ENCODE data around the gene CEP350. TPM values are rescaled to one million over a fixed set of nuclear protein-coding genes. Genes with fewer than 3 reads are reported as not detected.
"Not testable (repeated sequence)": the region's sequence is repeated elsewhere in the genome, so short reads cannot be mapped to it uniquely, and the experiment has no call there.

The CEP350 gene
- total RNA-seq, 1 experiment from 2014 or later = 41.6 TPM

GRCh38 chr1:179939941-179940340 lies 14.7 kb upstream of the CEP350 start:
- no peak for DNase-seq (ENCODE audit: low read depth)

GRCh38 chr1:179941454-179941853 lies 13.2 kb upstream of the CEP350 start:
- peak; percentile 1 for DNase-seq (ENCODE audit: low read depth)

GRCh38 chr1:179950651-179951050 lies 4.0 kb upstream of the CEP350 start:
- DNase-seq (ENCODE audit: low read depth) = no peak

DNA sequence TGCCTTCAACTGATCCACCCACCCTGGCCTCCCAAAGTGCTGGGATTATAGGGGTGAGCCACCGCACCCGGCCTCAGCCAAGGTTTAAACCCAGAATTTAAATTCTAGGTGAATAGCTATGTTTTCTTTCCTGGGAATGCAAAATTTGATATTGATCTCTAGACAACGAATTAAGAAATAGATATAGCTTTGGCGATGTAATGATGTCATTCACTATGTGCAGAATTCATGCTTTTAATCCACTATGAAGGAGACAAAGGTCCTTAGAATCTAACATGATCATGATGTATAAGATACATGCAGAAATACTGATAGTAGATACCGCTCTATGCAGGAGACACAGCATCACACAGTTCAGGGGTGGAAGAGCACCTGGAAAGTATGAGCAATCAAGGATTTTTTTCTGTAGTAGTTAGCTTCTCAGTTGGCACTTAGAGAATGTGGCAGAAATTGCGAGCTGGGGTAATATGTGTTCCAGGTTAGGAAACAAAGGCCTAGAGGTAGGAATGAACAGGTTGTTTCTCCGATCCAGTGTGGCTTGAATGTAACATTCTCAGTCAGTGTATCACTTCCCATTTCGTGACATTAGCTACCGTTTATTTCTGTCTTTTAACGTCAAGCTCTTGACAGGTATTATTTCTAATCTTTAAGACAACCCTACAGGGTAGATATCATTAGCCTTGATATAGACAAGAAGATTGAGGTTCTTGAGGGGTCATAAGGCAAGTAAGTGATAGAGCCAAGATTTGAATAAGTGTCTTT lies 3.0 kb upstream of the CEP350 start:
- DNase-seq (ENCODE audit: low read depth) = no peak

DNA sequence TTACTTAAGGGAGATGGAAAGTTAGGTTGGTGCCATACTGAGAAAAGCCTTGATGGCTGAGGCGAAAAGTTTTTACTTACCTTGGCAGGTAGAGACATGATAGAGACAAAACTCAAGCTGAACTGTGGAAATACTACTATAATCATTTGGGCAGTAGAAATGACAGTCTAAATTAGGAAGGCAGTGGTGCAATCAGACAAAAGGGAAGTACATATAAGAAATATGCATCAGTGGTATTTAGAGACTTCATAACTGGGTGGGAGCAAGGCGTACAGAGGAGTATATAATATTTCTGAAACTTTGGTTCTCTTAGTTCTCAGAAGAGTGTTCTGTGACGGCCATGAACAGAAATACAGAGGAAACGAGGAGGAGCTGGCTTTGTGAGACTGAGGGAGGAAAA lies 2.4 kb upstream of the CEP350 start:
- DNase-seq (ENCODE audit: low read depth) = no peak

DNA sequence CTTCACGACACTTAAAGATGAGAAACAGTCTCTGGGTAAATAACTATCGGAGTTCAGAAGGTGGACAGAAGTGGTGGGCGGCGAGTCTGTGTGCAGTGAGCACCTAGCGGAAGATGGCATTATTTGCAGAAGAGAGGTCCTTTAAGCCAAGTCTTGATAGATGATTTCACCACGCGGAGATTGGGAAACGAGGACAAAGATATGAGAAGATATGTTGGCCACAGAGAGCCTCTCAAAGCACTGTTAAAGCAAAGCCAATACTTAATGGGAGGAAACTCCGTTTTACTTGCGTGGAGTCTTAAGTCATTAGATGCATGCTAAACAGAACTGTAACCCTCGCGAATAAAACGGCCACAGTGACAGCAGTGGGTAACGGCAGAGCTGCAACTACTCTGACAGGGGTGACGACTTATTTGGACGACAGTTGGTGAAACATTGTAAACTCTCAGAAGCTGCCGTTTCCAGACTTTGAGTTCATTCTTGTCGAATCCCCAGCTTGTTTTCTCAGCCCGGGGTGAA lies 577 bp upstream of the CEP350 start:
- peak; percentile 57 for DNase-seq (ENCODE audit: low read depth)

DNA sequence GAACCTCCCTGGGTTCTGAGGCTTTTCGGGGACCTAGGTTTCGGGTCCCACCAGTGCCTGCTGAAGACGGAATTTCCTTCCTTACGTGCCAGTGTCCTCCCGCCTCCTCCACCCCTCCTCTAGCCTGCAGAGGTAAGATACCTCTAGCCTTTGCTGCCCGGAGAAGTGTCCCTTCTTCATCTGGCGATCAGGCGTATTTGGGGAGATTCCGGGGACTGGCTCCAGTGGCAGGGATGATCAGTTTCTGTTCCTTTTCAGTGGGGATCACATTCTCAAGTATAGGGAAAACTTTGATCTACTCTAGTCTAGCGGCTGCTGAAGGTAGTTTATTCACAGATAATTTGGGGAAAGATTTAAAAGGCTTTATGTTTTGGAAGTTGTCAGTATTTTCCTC lies 674 bp downstream of the CEP350 start:
- peak; percentile 28 for DNase-seq (ENCODE audit: low read depth)

- DNase-seq (ENCODE audit: low read depth) = no peak
These were observed 1.1 kb downstream of the CEP350 start for GRCh38 chr1:179955731-179956130.

- no peak for DNase-seq (ENCODE audit: low read depth)
These were observed 3.7 kb downstream of the CEP350 start for GRCh38 chr1:179958359-179958758.

GRCh38 chr1:179962168-179962567 lies 7.6 kb downstream of the CEP350 start:
- not testable (repeated sequence) for DNase-seq (ENCODE audit: low read depth)

- no peak for DNase-seq (ENCODE audit: low read depth)
These were observed 11.9 kb downstream of the CEP350 start for GRCh38 chr1:179966551-179966950.

- DNase-seq (ENCODE audit: low read depth) = no peak
These were observed 13.8 kb downstream of the CEP350 start for GRCh38 chr1:179968284-179968993.

DNA sequence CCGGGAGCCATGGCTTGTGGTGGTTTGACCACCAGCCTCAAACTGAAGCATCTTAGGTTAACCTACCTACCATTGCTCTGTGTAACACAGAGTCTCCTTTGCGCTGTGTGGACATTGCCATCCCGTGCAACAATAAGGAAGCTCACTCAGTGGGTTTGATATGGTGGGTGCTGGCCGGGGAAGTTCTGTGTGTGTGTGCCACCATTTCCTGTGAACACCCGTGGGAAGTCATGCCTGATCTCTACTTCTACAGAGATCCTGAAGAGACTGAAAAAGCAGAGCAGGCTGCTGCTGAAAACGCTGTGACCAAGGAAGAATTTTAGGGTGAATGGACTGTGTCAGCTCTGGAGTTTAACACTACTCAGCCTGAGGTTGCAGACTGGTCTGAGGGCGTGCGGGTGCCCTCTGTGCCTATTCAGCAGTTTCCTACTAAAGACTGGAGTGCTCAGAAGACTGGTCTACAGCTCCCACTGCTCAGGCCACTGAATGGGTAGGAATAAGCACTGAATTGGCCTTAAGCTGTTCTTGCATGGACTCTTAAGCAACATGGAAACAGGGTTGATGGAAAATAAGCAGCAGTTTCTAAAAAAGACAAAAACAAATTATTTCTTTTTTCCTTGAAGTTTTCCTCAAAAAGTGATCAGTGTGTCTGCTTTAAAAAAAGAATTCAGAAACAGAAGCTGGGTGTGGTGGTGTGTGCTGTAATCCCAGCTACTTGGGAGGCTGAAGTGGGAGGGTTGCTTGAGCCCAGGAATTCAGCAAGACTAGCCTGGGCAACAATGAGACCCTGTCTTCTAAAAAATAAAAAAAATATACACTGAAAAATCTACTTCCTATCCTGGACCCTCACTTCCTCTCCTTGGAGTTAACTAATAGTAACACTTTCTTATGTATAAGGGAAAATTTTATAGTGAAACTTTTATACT lies 14.6 kb downstream of the CEP350 start:
- DNase-seq (ENCODE audit: low read depth) = no peak

DNA sequence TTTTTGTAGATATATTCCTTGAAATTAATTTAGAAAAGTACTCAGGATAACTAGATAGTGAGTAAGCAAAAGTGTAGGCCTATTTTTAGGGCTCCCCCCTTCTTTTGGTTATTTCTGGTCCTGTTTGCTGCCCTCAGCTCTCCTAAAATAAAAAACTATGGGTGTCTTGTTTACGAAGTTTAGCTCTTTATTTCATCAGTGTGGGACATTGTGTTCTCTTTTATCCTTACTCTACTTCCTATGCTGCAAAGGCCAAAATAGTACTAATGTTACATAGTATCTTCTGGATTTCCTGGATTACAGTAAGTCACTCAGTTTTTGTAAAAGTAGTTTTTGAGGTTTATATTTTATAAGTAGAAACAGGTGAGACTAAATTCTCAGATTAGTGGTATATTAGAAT lies 15.4 kb downstream of the CEP350 start:
- DNase-seq (ENCODE audit: low read depth) = no peak

DNA sequence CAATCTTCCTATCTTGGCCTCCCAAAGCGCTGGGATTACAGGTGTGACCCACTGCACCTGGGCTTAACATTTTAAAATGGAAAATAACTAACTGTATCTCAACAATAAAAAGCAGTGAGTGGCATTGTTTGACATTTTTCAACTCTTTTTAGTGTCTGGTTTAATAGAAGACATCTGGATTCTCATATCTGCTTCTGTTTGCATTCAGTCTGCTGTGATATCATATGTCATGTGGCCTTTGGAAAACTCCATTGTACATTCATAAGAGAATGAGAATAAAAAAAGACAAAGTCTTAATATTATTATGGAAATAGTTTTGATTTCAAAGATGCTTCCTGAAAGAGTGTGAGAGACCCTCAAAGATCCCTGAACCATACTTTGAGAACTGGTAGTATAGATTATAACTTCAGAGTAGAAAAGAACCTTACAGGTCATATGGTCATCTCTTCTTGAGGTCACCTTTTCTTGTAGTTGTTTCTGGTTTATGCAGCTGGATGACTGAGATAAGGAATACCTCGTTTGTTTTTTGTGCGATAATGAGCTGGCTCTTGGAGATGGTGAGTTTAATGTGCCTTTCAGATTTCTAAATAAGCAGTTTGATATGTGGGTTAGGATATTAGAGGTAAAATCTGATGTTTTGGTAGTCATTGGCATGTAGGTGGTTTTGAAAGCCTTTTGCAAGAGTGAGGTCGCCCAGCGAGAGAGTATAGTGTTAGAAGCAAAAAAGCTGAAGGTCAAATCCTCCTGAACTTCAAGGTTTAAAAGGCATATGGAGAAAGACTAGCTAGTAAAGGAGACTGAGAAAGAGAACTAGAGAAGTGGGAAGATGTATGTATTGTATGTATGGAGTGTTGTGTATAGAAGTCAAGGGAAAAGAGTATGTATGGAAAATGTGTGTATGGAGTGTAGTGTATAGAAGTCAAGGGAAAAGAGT lies 17.2 kb downstream of the CEP350 start:
- DNase-seq (ENCODE audit: low read depth) = no peak

GRCh38 chr1:179973198-179974110 lies 18.8 kb downstream of the CEP350 start:
- DNase-seq (ENCODE audit: low read depth) = no peak

- DNase-seq (ENCODE audit: low read depth) = no peak
These were observed 22.5 kb downstream of the CEP350 start for GRCh38 chr1:179976970-179977651.

DNA sequence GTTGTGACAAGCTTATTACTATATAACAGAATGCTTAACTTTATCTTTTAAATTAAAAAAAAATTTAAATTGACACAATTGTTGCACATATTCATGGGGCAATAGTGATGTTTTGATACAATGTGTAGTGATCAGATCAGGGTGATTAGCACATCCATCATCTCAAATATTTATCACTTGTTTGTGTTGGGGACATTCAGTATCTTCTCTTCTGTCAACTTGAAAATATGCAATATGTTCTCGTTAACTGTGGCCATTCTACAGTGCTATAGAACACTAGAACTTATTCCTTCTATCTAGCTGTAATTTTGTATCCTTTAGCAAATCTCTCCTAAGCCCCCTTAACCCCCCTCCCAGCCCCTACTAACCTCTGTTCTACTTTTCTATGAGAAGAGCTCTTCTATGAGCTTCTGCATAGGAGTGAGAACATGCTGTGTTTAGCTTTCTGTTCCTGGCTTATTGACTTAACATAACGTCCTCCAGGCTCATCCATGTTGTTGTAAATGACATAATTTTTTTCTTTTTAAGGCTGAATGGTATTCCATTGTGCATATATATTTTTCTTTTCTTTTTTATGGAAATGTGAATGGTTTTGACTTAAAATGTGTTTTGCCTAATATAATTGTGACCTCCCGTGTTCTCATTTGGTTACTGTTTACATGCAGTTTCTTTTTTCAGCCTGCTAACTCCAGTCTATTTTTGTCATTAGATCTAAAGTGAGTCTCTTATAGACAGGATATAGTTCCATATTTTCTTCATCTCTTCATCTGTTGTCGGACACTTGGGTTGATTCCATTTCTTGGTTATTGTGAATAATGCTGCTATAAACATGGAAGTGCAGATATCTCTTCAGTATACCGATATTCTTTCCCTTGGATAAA lies 23.8 kb downstream of the CEP350 start:
- no peak for DNase-seq (ENCODE audit: low read depth)

All from RPMI7951 (cell line).